UCSD-AML1 (cell line): ENCODE data around the gene SNAP23.
A peak's percentile ranks its signal among the peaks of the same experiment; 100 is the strongest.

Experiments
- DNase-seq: peaks from one replicate; lab custom pipeline; 2025; ENCODE audit not compliant: unreplicated experiment; lab: John Stamatoyannopoulos, UW

Gene SNAP23

GRCh38 chr15:42495361-42496212, at the start of gene SNAP23:
SNAP23 (plus strand) TSS chr15:42495634; CDS start chr15:42511847, 16,213 bp downstream.
- DNase-seq = peak; percentile 92

DNA sequence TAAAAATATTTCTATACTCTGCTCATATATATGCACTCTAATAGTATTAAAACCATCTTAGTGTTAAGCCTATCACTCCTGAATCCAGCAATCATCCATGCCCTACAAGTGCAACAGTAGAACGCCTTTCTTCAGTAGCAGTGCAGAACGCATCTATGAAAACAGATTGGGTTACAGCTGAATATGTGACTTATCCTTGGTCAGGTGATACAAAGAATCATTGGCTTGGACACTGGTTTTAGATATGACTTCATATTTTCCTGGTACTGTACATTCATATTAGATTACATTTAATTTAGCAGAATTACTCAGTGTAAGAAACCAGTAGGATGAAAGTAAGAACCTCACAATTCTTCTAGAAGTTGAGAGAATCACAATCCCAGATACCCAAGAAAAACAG, 47.8 kb upstream of the SNAP23 start:
- DNase-seq = no peak

GRCh38 chr15:42448281-42448680, 47.2 kb upstream of the SNAP23 start:
- no peak for DNase-seq

GRCh38 chr15:42449770-42450424, 45.5 kb upstream of the SNAP23 start:
- no peak for DNase-seq

DNA sequence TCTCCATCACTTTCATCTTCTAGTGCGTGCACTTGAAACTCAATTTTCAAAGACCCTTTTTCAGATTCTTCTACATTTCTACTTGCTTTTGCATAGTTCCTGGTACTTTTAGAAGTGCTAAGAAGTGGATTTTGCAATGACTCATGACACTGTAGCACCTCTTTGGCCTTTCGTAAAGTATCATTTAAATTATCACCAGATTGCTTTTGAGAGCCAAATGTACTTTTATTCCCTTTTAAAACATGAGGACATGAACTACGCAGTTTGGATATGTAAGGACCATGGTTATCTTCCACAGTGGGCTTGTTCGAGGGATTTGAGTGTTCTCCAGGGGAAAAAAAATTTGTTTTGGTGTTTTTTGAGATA, 45.0 kb upstream of the SNAP23 start:
- no peak for DNase-seq

- DNase-seq = no peak
Measured at GRCh38 chr15:42453826-42454225, 41.6 kb upstream of the SNAP23 start.

GRCh38 chr15:42456531-42456930, 38.9 kb upstream of the SNAP23 start:
- no peak for DNase-seq

- DNase-seq = no peak
Measured at GRCh38 chr15:42456971-42457370, 38.5 kb upstream of the SNAP23 start.

- no peak for DNase-seq
Measured at GRCh38 chr15:42457445-42458442, 37.7 kb upstream of the SNAP23 start.

DNA sequence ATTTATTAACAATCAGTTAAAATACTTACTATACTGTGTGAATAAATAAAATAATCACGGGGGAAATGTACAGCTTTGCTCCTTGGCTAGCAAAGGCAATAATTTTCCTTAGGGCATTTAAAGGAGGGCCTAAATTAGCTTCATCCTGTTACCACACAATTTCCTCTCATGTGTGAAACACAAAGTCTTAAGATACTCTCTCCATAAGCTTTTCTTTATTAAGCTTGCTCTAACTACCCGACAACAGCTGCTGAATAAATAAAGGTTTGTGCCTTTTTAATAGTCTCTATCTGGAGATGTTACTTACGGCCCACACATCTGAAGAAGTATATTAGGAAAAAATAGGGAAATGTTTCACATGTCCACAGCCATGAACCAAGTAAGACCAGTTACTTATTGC, 34.2 kb upstream of the SNAP23 start:
- DNase-seq = no peak

GRCh38 chr15:42465520-42466259, 29.7 kb upstream of the SNAP23 start:
- DNase-seq = no peak

GRCh38 chr15:42471002-42471401, 24.4 kb upstream of the SNAP23 start:
- no peak for DNase-seq

GRCh38 chr15:42474827-42475226, 20.6 kb upstream of the SNAP23 start:
- no peak for DNase-seq

GRCh38 chr15:42482701-42483100, 12.7 kb upstream of the SNAP23 start:
- no peak for DNase-seq

GRCh38 chr15:42483677-42484076, 11.8 kb upstream of the SNAP23 start:
- no peak for DNase-seq

- no peak for DNase-seq
Measured at GRCh38 chr15:42490291-42490670, 5.2 kb upstream of the SNAP23 start.

DNA sequence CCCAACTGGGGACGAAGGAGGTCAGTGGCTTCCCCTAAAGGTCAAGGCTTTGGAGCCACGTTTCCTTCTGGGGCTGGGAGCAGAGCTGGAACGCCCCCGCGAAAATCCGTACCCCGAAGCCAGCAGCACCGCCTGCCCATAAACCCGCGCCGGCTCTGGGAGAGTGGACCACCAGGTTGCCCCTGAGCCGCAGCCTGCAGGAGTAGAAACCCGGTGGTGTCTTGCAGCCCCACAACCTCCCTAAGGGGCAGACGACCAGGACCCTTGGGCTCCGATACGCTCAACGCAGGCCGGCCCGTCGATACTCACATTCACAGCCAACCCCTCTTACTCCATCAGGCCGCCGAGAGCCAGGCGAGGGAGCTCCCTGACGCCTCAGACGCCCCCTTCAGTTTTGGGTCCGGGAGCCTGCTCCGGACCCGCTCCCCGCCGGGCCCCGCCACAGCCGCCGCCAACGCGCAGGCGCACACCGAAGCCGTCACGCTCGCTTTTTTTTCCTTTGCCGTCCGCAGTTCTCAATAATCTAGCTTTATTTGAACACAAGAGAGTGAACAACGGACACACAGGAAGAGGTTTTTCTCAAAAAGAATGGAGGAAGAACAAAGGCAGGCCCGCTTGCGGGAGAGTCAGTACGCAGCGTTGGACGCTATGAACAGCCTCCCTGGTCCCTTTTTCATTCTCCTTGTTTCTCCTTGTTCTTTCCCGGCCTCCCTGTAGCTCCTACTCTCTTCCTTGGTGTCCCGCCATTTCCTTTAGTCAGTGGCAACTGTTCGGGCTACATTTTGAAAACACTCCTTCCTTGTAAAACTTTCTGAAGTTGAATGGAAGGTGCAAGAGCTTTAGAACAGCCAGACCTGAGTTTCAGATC, 4.5 kb upstream of the SNAP23 start, which contains the start of gene ZNF106:
ZNF106 (minus strand) TSS at position 471 of the 868 bp plus-strand sequence. CDS start 18,852 bp downstream, outside the sequence.
- peak; percentile 88 for DNase-seq

DNA sequence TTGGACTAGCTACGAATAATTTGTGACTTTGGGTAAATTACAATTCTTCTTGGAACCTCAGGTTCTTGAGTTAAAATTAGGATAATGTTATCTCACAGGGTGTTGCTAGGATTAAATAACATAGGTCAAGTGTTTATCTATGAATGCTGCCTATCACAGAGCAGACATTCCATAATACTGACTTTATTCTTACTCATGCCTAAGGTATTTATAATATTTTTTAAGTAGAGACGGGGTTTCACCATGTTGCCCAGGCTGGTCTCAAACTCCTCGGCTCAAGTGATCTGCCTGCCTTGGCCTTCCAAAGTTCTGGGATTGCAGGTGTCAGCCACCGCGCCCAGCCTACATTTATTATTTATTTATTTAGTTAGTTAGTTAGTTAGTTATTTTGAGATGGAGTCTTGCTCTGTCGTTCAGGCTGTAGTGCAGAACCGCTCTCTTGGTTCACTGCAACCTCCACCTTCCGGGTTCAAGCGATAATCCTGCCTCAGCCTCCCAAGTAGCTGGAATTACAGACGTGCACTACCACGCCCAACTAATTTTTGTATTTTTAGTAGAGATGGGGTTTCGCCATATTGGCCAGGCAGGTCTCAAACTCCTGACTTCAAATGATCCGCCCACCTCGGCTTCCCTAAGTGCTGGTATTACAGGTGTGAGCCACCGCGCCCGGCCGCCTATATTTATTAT, 3.8 kb upstream of the SNAP23 start:
- no peak for DNase-seq

GRCh38 chr15:42493679-42494078, 1.8 kb upstream of the SNAP23 start:
- no peak for DNase-seq
